Left lung (tissue), 14 donors: Measurements from ENCODE around the gene B9D1. TPM values are rescaled to one million over a fixed set of nuclear protein-coding genes. Genes with fewer than 3 reads are reported as not detected.

ENCODE experiments used
- ATAC-seq: fragments of 200-7000 bp; cut with Tn5 transposase; one replicate; pipeline ENCODE4 v1.9.1; 2020; ENCODE audit warnings: moderate library complexity
- DNase-seq, 4 donors: peaks; one replicate each; pipeline ENCODE4 v3.0.0-alpha.2; 2013 to 2020
- H3K27ac ChIP-seq, 2 donors: fragments of 200-600 bp; sonication (generic) in 1 of 2; one replicate each; pipeline versions ENCODE4 v1.5.0 to v1.8.0; 2020 to 2021
- H3K27me3 ChIP-seq, 2 donors: fragments of 200-600 bp; sonication (generic) in 1 of 2; one replicate each; pipeline versions ENCODE4 v1.5.0 to v1.8.0; 2020 to 2021
- H3K36me3 ChIP-seq, 2 donors: fragments of 200-600 bp; sonication (generic) in 1 of 2; one replicate each; pipeline versions ENCODE4 v1.5.0 to v1.8.0; 2020 to 2021
- H3K4me1 ChIP-seq, 2 donors: fragments of 200-600 bp; one replicate each; pipeline ENCODE4 v1.8.0; 2021
- H3K4me3 ChIP-seq, 2 donors: fragments of 200-600 bp; sonication (generic) in 1 of 2; one replicate each; pipeline versions ENCODE4 v1.5.0 to v1.8.0; 2020 to 2021; ENCODE audit warnings: mild to moderate bottlenecking in 1 of 2
- H3K9me3 ChIP-seq, 2 donors: fragments of 200-600 bp; sonication (generic) in 1 of 2; one replicate each; pipeline versions ENCODE4 v1.5.0 to v1.8.0; 2020 to 2021
- intact Hi-C, 2 donors: fragments of 100-400 bp; cut with DNase I; formaldehyde crosslinking; loops; one replicate each; pipeline versions ENCODE4 v1.11.2 to v1.14.2; 2022
- long read RNA-seq, 12 donors: library from polyadenylated mRNA in 2 of 12; unstranded in 2 of 12; transcript quantifications; one replicate each; pipeline ENCODE4 v2.0.0 and lab custom pipeline, GENCODE V29; 2019 to 2026
- polyA plus RNA-seq, 6 donors: library from polyadenylated mRNA; unstranded; fragments of 120-200 nt; gene quantifications; one replicate each; pipeline ENCODE4 v1.2.1, GENCODE V29; 2013; ENCODE audit not compliant: insufficient read length in 6 of 6
- total RNA-seq, 2 donors: library from RNA; stranded (reverse); fragmentation: NEBNext Ultra II Directional; extraction: Animal tissue kit (Norgen Biotek cat#: 25700); gene quantifications; one replicate each; pipeline ENCODE4 v1.2.1, GENCODE V29; 2021
- TF ChIP-seq, protein P1 (sequence below), 2 donors: fragments of 200-600 bp; sonication (generic) in 1 of 2; IDR thresholded peaks; one replicate each; pipeline versions ENCODE4 v1.5.0 to v1.8.0; 2021; ENCODE audit warnings: antibody characterized with exemption in 2 of 2
- donor health status: DM: no; HTN: yes; CAD: no.
- donor health status: DM: no; HTN: no; CAD: no.

The B9D1 gene, protein sequence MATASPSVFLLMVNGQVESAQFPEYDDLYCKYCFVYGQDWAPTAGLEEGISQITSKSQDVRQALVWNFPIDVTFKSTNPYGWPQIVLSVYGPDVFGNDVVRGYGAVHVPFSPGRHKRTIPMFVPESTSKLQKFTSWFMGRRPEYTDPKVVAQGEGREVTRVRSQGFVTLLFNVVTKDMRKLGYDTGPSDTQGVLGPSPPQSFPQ
- total RNA-seq = 10 to 100 TPM; 11.4 to 14.1 TPM
- 10 to 100 TPM; 16.4 to 24.1 (median 22.0) TPM for polyA plus RNA-seq
- long read RNA-seq, donor 1, transcript B9D1-201 (7 exons, 908 nt) = major isoform, 8 of 47 reads
- long read RNA-seq, donor 1, partial matches to known transcripts = 30 of 47 reads
- long read RNA-seq, donor 1, other reads (novel, unspliced or antisense) = 0 of 47 reads
- long read RNA-seq, donor 2, transcript B9D1-201 (7 exons, 908 nt) = major isoform, 6 of 264 reads
- long read RNA-seq, donor 2, partial matches to known transcripts = 253 of 264 reads
- long read RNA-seq, donor 2, other reads (novel, unspliced or antisense) = 0 of 264 reads
- long read RNA-seq, donor 3, partial matches to known transcripts = 0 of 6 reads
- long read RNA-seq, donor 3, other reads (novel, unspliced or antisense) = 0 of 6 reads
- long read RNA-seq, donor 4, transcript B9D1-201 (7 exons, 908 nt) = major isoform, 7 of 14 reads
- long read RNA-seq, donor 4, partial matches to known transcripts = 2 of 14 reads
- long read RNA-seq, donor 4, other reads (novel, unspliced or antisense) = 1 of 14 reads
- long read RNA-seq, donor 5, transcript B9D1-201 (7 exons, 908 nt) = major isoform, 11 of 45 reads
- long read RNA-seq, donor 5, partial matches to known transcripts = 23 of 45 reads
- long read RNA-seq, donor 5, other reads (novel, unspliced or antisense) = 6 of 45 reads
- long read RNA-seq, donor 6, transcript B9D1-201 (7 exons, 908 nt) = major isoform, 10 of 31 reads
- long read RNA-seq, donor 6, partial matches to known transcripts = 17 of 31 reads
- long read RNA-seq, donor 6, other reads (novel, unspliced or antisense) = 0 of 31 reads
- long read RNA-seq, donor 7, partial matches to known transcripts = 0 of 6 reads
- long read RNA-seq, donor 7, other reads (novel, unspliced or antisense) = 0 of 6 reads
- long read RNA-seq, donor 8, partial matches to known transcripts = 0 of 7 reads
- long read RNA-seq, donor 8, other reads (novel, unspliced or antisense) = 0 of 7 reads
- long read RNA-seq, donor 9 = 0 reads
- long read RNA-seq, donor 10, transcript B9D1-201 (7 exons, 908 nt) = major isoform, 14 of 22 reads
- long read RNA-seq, donor 10, partial matches to known transcripts = 0 of 22 reads
- long read RNA-seq, donor 10, other reads (novel, unspliced or antisense) = 3 of 22 reads
- long read RNA-seq, donor 11 = 0 reads
- long read RNA-seq, donor 12, transcript B9D1-201 (7 exons, 908 nt) = major isoform, 7 of 14 reads
- long read RNA-seq, donor 12, partial matches to known transcripts = 0 of 14 reads
- long read RNA-seq, donor 12, other reads (novel, unspliced or antisense) = 0 of 14 reads

DNA sequence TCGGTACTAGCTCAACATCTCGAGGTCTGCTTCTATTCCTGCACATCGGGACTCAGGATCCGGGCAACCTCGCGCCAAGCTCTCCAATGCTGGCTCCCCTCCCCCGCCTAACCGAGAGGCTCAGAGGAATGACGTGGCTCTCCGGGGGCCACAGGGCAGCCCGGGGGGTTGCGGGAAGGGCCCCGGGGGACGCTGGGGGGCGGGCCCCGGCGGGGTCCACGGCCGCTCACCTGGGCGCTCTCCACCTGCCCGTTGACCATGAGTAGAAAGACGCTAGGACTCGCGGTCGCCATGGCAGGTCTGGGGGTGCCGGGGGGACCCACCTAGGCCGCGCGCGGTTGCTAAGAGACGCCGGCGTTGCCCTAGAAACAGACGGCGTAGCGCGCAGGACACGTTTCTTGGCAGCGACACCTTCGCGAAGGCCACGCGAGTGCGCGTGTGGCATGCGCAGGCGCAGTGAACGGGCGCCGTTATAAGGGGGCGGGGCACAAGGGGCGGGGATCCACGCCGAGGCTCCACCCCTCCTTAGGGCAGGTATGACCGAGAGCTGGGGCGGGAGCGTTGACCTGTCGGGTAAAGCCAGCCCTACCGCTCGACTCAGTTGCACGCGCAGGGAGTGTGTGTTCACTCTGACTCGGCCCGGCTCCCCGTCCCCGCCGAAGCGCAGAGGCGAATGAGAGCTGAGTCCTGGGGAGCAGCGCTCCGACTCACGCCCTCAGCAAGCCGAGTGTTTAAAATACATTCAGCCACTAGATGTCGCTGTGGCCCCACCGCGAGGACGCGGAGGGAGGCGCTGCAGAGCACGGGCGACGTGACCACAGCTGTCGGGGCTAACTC, at the start of gene B9D1:
Gene B9D1, minus strand, starts transcription at position 447 of the 837 bp plus-strand sequence. Its CDS starts 154 bp downstream, at position 293.
- TF ChIP-seq, protein P1, sequence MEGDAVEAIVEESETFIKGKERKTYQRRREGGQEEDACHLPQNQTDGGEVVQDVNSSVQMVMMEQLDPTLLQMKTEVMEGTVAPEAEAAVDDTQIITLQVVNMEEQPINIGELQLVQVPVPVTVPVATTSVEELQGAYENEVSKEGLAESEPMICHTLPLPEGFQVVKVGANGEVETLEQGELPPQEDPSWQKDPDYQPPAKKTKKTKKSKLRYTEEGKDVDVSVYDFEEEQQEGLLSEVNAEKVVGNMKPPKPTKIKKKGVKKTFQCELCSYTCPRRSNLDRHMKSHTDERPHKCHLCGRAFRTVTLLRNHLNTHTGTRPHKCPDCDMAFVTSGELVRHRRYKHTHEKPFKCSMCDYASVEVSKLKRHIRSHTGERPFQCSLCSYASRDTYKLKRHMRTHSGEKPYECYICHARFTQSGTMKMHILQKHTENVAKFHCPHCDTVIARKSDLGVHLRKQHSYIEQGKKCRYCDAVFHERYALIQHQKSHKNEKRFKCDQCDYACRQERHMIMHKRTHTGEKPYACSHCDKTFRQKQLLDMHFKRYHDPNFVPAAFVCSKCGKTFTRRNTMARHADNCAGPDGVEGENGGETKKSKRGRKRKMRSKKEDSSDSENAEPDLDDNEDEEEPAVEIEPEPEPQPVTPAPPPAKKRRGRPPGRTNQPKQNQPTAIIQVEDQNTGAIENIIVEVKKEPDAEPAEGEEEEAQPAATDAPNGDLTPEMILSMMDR (IDR thresholded peaks at IDR 0.05) = peak; percentile 96 to 97
- intact Hi-C loops = no loop called here
- peak; percentile 96 for ATAC-seq
- H3K4me3 ChIP-seq = peak within 1 kb of the TSS; percentile 66 to 72
- no peaks in the 10 kb centered on the region for H3K9me3 ChIP-seq
- H3K36me3 ChIP-seq = no peaks in the 10 kb centered on the region
- peak; percentile 93 to 98 (median 97) for DNase-seq
- peaks cover 0 to 18% of the 10 kb centered on the region in 2 donors for H3K4me1 ChIP-seq
- peaks cover 0 to 18% of the 10 kb centered on the region in 2 donors for H3K27me3 ChIP-seq
- peak within 1 kb of the TSS; percentile 73 to 85 for H3K27ac ChIP-seq

DNA sequence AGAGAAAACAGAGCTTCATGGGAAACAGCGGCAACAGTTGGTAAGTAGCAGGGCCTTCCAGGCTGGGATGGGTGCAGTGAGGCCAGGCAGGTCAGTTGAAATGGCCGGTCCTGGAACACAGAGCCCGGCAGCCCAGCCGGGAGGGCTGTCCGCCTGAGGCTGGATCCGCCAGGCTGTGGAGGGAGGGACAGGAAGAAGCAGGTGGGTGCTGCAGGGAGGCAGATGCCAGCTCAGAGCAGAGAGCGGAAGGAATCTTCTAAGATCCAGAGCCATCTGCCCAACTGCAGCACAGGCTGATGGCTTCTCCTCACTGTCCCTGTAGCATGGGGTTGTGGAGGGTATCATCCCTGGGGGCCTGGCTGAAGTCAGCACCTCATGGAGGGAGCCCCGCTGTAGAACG, 49.1 kb upstream of the B9D1 start:
- H3K4me1 ChIP-seq = peaks cover 0 to 3% of the 10 kb centered on the region in 2 donors
- peak overlapping the region in 1 of 2 donors; percentile 6 for H3K4me3 ChIP-seq
- no peaks in the 10 kb centered on the region for H3K9me3 ChIP-seq
- peaks cover 0 to 12% of the 10 kb centered on the region in 2 donors for H3K27me3 ChIP-seq
- TF ChIP-seq, protein P1 (IDR thresholded peaks at IDR 0.05) = no peak
- H3K27ac ChIP-seq = no peak overlapping the region
- H3K36me3 ChIP-seq = no peaks in the 10 kb centered on the region
- no peak for ATAC-seq
- intact Hi-C loops = no loop called here
- DNase-seq = no peak

DNA sequence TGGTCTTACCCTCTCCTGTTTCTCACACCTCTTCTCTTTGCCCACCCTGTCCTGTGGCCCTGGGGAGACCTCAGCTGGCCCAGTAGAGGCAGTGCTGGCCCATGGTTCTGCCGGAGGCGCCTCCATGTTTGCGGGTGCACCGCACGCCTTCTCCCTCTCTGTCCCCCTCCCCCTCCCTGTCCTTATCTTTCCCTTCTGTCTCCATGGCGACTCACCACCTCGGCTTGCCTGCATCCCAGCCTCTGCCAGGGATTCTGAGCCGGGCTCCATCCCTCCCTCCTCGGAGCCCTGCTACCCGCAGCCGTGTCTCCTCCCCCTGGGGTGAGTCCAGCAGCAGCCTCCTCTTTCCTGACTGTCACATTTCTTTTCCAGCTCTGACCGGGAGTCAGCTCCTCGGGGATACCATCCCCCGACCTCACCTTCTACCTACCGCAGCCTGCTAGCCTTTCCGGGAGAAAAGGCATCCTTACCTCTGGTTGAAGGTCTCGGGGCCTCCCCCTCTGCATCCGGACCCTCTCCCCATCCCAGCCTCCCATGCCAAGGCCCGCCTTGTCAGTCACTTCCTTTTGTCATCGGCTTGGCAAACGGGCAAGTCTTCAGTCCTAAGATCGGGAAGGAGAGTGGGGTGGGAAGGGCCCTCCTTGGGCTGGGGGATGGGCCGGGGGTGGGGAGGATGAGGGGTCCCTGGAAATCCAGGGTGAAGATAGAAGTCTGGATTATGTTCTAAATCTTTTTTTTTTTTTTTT, 48.5 kb upstream of the B9D1 start, which contains the start of gene RNF112:
Gene RNF112, plus strand, starts transcription at position 358 of the 746 bp plus-strand sequence. Its CDS starts 177 bp downstream, at position 535.
- Histone ChIP-seq H3K4me1 (peaks cover 0 to 3% of the 10 kb centered on the region in 2 donors), H3K36me3 (no peaks in the 10 kb centered on the region), H3K9me3 (no peaks in the 10 kb centered on the region), H3K27me3 (peaks cover 0 to 12% of the 10 kb centered on the region in 2 donors), H3K27ac (no peak within 1 kb of the TSS), H3K4me3 (peak within 1 kb of the TSS in 1 of 2 donors; percentile 6)
- ATAC-seq (peak; percentile 28), DNase-seq (peak in 3 of 4 donors; percentile 18 to 61 (median 51))
- TF ChIP-seq, protein P1 (IDR thresholded peaks at IDR 0.05) = no peak
- intact Hi-C loops = no loop called here
